Cardiac septum (tissue), 1 donor: ENCODE measurements around the gene CDK2AP2. TPM values are rescaled to one million over a fixed set of nuclear protein-coding genes. Genes with fewer than 3 reads are reported as not detected.
"Not testable (repeated sequence)": the region's sequence is repeated elsewhere in the genome, so short reads cannot be mapped to it uniquely, and the experiment has no call there.

Experiments used
- DNase-seq: peaks from one replicate; pipeline ENCODE4 v3.0.0-alpha.2; 2020; ENCODE audit warnings: low spot score
- intact Hi-C: fragments of 100-400 bp; cut with DNase I; formaldehyde crosslinking; loops from one replicate; pipeline ENCODE4 v1.14.0; 2022
- long read RNA-seq: library from polyadenylated mRNA; unstranded; transcript quantifications from one replicate; pipeline ENCODE4 v2.0.0, GENCODE V29; 2021
- total RNA-seq: library from RNA; stranded (reverse); fragmentation: NEBNext Ultra II Directional; extraction: Animal tissue kit (Norgen Biotek cat#: 25700); gene quantifications from one replicate; pipeline ENCODE4 v1.2.1, GENCODE V29; 2021
- donor health status: DM: no; HTN: no; CAD: no.

CDK2AP2 gene
- total RNA-seq: 72.9 TPM
- long read RNA-seq, transcript CDK2AP2-204 (4 exons, 923 nt): minor isoform, 10 of 142 reads
- long read RNA-seq, transcript CDK2AP2-201 (4 exons, 1,378 nt): major isoform, 120 of 142 reads
- long read RNA-seq, transcript CDK2AP2-202 (3 exons, 1,692 nt): minor isoform, 5 of 142 reads
- long read RNA-seq, partial matches to known transcripts: 2 of 142 reads
- long read RNA-seq, other reads (novel, unspliced or antisense): 2 of 142 reads

- intact Hi-C loops: loop anchor here (2.0 to 5.0 kb wide), 4 partner anchors 39 to 151 kb away; partner anchors contain the start of genes GSTP1, RAD9A and TMEM134
- DNase-seq: peak; percentile 100
Observed at GRCh38 chr11:67507864-67508485, at the start of gene CDK2AP2. Gene CDK2AP2 (minus strand): TSS chr11:67508162. CDS start chr11:67508082, 80 bp downstream.

- intact Hi-C loops: no loop called here
- DNase-seq: no peak
Observed at GRCh38 chr11:67556244-67556643, 48.3 kb upstream of the CDK2AP2 start.

- DNase-seq, intact Hi-C loops: not testable (repeated sequence)
Observed at GRCh38 chr11:67551697-67552096, 43.7 kb upstream of the CDK2AP2 start.

- intact Hi-C loops: no loop called here
- DNase-seq: no peak
Observed at GRCh38 chr11:67551127-67551526, 43.2 kb upstream of the CDK2AP2 start.

- no peak for DNase-seq
- intact Hi-C loops: no loop called here
Observed at GRCh38 chr11:67548555-67549110, 40.7 kb upstream of the CDK2AP2 start.

- DNase-seq, intact Hi-C loops: not testable (repeated sequence)
Observed at GRCh38 chr11:67548112-67548511, 40.1 kb upstream of the CDK2AP2 start.

- intact Hi-C loops: no loop called here
- DNase-seq: no peak
Observed at GRCh38 chr11:67545280-67545679, 37.3 kb upstream of the CDK2AP2 start.

GRCh38 chr11:67544616-67545242, 36.8 kb upstream of the CDK2AP2 start:
- intact Hi-C loops: no loop called here
- DNase-seq: no peak

GRCh38 chr11:67543585-67543984, 35.6 kb upstream of the CDK2AP2 start:
- DNase-seq: no peak
- intact Hi-C loops: no loop called here

- DNase-seq: no peak
Observed at GRCh38 chr11:67542971-67543370, 35.0 kb upstream of the CDK2AP2 start.

GRCh38 chr11:67542169-67542568, 34.2 kb upstream of the CDK2AP2 start:
- no peak for DNase-seq
- intact Hi-C loops: no loop called here

More at GRCh38 chr11:67542971-67543370, 35.0 kb upstream of the CDK2AP2 start:
- intact Hi-C loops: no loop called here

GRCh38 chr11:67541198-67541597, 33.2 kb upstream of the CDK2AP2 start:
- no peak for DNase-seq
- intact Hi-C loops: no loop called here

- no peak for DNase-seq
- intact Hi-C loops: no loop called here
Observed at GRCh38 chr11:67539550-67539949, 31.6 kb upstream of the CDK2AP2 start.

GRCh38 chr11:67538823-67539505, 31.0 kb upstream of the CDK2AP2 start:
- intact Hi-C loops: no loop called here

GRCh38 chr11:67538306-67538705, 30.3 kb upstream of the CDK2AP2 start:
- intact Hi-C loops: no loop called here
- no peak for DNase-seq

More at GRCh38 chr11:67538823-67539505, 31.0 kb upstream of the CDK2AP2 start:
- DNase-seq: no peak

GRCh38 chr11:67535561-67535960, 27.6 kb upstream of the CDK2AP2 start:
- intact Hi-C loops: no loop called here
- DNase-seq: no peak

- intact Hi-C loops: no loop called here
- DNase-seq: no peak
Observed at GRCh38 chr11:67534070-67534679, 26.2 kb upstream of the CDK2AP2 start.

- DNase-seq: no peak
- intact Hi-C loops: no loop called here
Observed at GRCh38 chr11:67532889-67533288, 24.9 kb upstream of the CDK2AP2 start.

- no peak for DNase-seq
- intact Hi-C loops: no loop called here
Observed at GRCh38 chr11:67530282-67530592, 22.3 kb upstream of the CDK2AP2 start.

- no peak for DNase-seq
- intact Hi-C loops: no loop called here
Observed at GRCh38 chr11:67528376-67528775, 20.4 kb upstream of the CDK2AP2 start.
